ENCODE results near the gene VWDE.
A peak's percentile ranks its signal among the peaks of the same experiment; 100 is the strongest.

VWDE gene

DNA sequence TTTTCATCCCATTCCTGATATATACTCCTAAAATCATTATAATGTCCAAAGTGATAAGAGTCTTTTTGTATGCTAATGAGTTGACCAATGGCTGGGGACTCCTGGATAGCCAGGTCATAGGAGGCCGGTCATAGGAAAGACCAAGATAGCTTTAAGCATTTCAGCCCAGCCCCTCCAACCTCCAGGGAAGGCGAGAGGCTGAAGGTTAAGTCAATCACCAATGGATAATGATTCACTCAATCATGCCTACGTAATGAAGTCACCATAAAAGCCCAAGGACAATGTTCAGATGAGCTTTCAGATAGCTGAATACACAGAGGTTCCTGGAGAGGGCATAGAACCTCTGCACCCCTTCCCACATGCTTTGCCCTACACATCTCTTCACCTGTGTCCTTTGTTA lies 75.7 kb downstream of the VWDE start:
- Histone ChIP-seq H3K27me3 (ENCODE audit: control insufficient read depth, insufficient read depth, low read length) (no peaks in the 10 kb centered on the region), H3K9me3 (ENCODE audit: control insufficient read depth, insufficient read depth, low read depth, low read length) (no peaks in the 10 kb centered on the region), H3K27ac (ENCODE audit: low read depth, low read length) (peak overlapping the region; percentile 87; the same call in 1 of the 2 replicates), H3K4me1 (ENCODE audit: control insufficient read depth, insufficient read depth, low read length) (peaks cover 43% of the 10 kb centered on the region), H3K9ac (ENCODE audit: low read length) (peak overlapping the region; percentile 54), H3K36me3 (ENCODE audit: control insufficient read depth, insufficient read depth, low read length) (peaks cover 5% of the 10 kb centered on the region; the same call in 1 of the 2 replicates), H3K4me3 (ENCODE audit: low read depth, low read length) (no peak overlapping the region)

GRCh38 chr7:12325646-12326045 lies 78.0 kb downstream of the VWDE start:
- H3K36me3 ChIP-seq (ENCODE audit: control insufficient read depth, insufficient read depth, low read length) = peaks cover 5% of the 10 kb centered on the region; the same call in 1 of the 2 replicates
- H3K27me3 ChIP-seq (ENCODE audit: control insufficient read depth, insufficient read depth, low read length) = no peaks in the 10 kb centered on the region
- no peak overlapping the region for H3K27ac ChIP-seq (ENCODE audit: low read depth, low read length)
- no peak overlapping the region for H3K4me3 ChIP-seq (ENCODE audit: low read depth, low read length)
- H3K9ac ChIP-seq (ENCODE audit: low read length) = no peak overlapping the region
- peaks cover 27% of the 10 kb centered on the region for H3K4me1 ChIP-seq (ENCODE audit: control insufficient read depth, insufficient read depth, low read length)
- H3K9me3 ChIP-seq (ENCODE audit: control insufficient read depth, insufficient read depth, low read depth, low read length) = no peaks in the 10 kb centered on the region

DNA sequence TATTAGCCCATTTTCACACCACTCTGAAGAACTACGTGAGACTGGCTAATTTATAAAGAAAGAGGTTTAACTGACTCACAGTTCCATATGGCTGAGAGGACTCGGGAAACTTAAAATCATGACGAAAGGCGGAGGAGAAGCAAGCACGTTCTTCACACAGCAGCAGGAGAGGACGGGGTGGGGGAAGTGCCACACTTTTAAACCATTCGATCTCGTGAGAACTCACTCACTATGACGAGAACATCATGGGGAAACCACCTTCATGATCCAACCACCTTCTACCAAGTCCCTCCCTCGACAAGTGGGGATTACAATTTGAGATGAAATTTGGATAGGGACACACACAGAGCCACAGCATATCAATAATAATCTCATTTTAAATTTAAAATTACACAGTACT lies 80.2 kb downstream of the VWDE start:
- Histone ChIP-seq H3K27me3 (ENCODE audit: control insufficient read depth, insufficient read depth, low read length) (no peaks in the 10 kb centered on the region), H3K9ac (ENCODE audit: low read length) (no peak overlapping the region), H3K4me3 (ENCODE audit: low read depth, low read length) (no peak overlapping the region), H3K9me3 (ENCODE audit: control insufficient read depth, insufficient read depth, low read depth, low read length) (no peaks in the 10 kb centered on the region), H3K4me1 (ENCODE audit: control insufficient read depth, insufficient read depth, low read length) (peaks cover 10% of the 10 kb centered on the region), H3K36me3 (ENCODE audit: control insufficient read depth, insufficient read depth, low read length) (no peaks in the 10 kb centered on the region), H3K27ac (ENCODE audit: low read depth, low read length) (no peak overlapping the region)

DNA sequence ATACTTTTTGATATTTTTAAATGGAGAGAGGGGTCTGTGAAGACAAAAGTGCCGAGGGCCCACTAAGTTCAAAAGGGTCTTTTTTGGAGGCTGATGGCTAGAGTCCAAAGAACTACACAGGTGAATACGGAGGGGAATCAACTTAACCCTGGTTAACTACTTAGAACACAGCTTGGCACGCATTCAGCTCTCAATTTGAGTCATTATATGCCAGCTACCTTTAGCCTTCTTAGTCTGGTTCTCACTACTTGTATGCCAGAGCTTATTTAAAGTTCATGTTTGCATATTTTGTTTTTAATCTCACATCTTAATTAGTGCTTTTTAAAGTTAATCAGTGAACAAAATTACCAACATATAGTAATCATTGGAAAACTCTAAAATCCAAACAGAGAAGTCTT lies 80.8 kb downstream of the VWDE start:
- H3K27ac ChIP-seq (ENCODE audit: low read depth, low read length) = no peak overlapping the region
- H3K9ac ChIP-seq (ENCODE audit: low read length) = no peak overlapping the region
- H3K36me3 ChIP-seq (ENCODE audit: control insufficient read depth, insufficient read depth, low read length) = no peaks in the 10 kb centered on the region
- peaks cover 5% of the 10 kb centered on the region for H3K4me1 ChIP-seq (ENCODE audit: control insufficient read depth, insufficient read depth, low read length)
- no peak overlapping the region for H3K4me3 ChIP-seq (ENCODE audit: low read depth, low read length)
- no peaks in the 10 kb centered on the region for H3K27me3 ChIP-seq (ENCODE audit: control insufficient read depth, insufficient read depth, low read length)
- H3K9me3 ChIP-seq (ENCODE audit: control insufficient read depth, insufficient read depth, low read depth, low read length) = no peaks in the 10 kb centered on the region

- Histone ChIP-seq H3K27ac (ENCODE audit: low read depth, low read length) (no peak overlapping the region), H3K4me1 (ENCODE audit: control insufficient read depth, insufficient read depth, low read length) (peaks cover 4% of the 10 kb centered on the region; the same call in 1 of the 2 replicates), H3K4me3 (ENCODE audit: low read depth, low read length) (no peak overlapping the region), H3K9ac (ENCODE audit: low read length) (no peak overlapping the region), H3K27me3 (ENCODE audit: control insufficient read depth, insufficient read depth, low read length) (no peaks in the 10 kb centered on the region), H3K9me3 (ENCODE audit: control insufficient read depth, insufficient read depth, low read depth, low read length) (no peaks in the 10 kb centered on the region), H3K36me3 (ENCODE audit: control insufficient read depth, insufficient read depth, low read length) (no peaks in the 10 kb centered on the region)
Observed at GRCh38 chr7:12322284-12322902, 81.3 kb downstream of the VWDE start.

DNA sequence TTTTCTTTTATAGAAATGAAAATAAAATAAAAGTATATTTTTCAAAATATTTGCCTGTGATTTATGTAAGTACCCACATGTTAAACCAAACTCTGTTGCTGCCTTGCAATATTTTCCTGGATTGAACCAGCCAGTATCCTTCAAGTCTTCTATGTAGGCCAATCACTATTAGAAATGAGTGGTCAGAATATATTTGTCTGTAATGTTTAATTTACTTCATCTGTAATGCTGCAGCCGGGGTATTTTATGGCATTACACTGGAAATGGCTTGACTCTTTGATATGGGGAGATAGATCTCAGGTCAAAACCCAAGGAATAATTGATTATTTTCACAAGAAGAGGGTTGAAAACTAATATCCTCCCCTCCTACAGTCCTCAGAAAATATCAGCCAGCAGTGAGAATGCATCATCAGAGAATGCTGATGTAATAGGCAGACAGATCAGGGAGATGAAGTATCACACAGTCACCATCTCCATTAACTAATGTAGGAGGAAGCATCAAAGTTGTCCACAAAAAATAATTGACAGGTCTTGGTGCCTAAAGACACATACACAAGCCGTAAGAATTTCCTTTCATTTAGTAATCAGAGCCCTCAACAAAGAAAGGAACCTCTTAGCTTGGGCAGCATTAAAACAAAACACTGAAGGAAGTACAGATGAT lies 82.5 kb downstream of the VWDE start:
- Histone ChIP-seq H3K27me3 (ENCODE audit: control insufficient read depth, insufficient read depth, low read length) (no peaks in the 10 kb centered on the region), H3K4me3 (ENCODE audit: low read depth, low read length) (no peak overlapping the region), H3K9ac (ENCODE audit: low read length) (no peak overlapping the region), H3K9me3 (ENCODE audit: control insufficient read depth, insufficient read depth, low read depth, low read length) (no peaks in the 10 kb centered on the region), H3K27ac (ENCODE audit: low read depth, low read length) (no peak overlapping the region), H3K36me3 (ENCODE audit: control insufficient read depth, insufficient read depth, low read length) (no peaks in the 10 kb centered on the region), H3K4me1 (ENCODE audit: control insufficient read depth, insufficient read depth, low read length) (peaks cover 4% of the 10 kb centered on the region; the same call in 1 of the 2 replicates)

DNA sequence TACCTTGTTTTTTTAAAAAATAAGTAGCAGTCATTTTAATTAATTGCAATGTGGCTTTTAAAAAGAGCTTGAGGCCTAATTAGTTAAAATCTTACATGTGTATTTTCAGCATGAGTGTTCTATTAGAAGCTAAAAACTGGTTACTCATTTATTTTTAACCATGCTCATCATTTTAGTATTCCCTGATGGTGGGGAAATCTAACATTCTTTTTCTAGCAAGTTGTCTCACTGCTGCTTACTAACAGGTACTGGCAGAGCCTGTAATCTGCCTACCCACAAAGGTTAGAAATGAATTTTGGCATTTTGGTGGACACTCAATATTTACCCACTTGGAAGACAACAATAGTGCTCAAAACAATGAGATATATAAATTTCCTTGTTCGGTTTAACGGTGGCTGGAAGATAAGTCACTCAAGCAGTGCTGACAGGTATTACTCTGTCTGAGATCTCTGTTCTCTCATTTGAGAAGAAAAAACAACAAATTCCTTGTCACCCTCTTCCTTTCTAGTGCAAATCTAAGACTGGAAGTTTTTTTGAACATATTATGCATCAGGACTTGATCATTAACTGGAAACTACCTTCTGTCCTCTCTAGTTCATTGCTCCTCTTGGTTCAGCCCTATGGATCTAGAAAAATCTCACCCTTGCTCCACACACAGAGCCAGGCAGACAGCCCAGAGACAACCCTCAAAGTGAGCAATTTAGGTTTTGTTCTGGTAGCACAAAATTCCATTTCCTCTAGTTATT lies 83.3 kb downstream of the VWDE start:
- Histone ChIP-seq H3K4me1 (ENCODE audit: control insufficient read depth, insufficient read depth, low read length) (peaks cover 4% of the 10 kb centered on the region; the same call in 1 of the 2 replicates), H3K9me3 (ENCODE audit: control insufficient read depth, insufficient read depth, low read depth, low read length) (no peaks in the 10 kb centered on the region), H3K4me3 (ENCODE audit: low read depth, low read length) (no peak overlapping the region), H3K9ac (ENCODE audit: low read length) (no peak overlapping the region), H3K36me3 (ENCODE audit: control insufficient read depth, insufficient read depth, low read length) (no peaks in the 10 kb centered on the region), H3K27ac (ENCODE audit: low read depth, low read length) (no peak overlapping the region), H3K27me3 (ENCODE audit: control insufficient read depth, insufficient read depth, low read length) (no peaks in the 10 kb centered on the region)

GRCh38 chr7:12317675-12318074 lies 86.0 kb downstream of the VWDE start:
- Histone ChIP-seq H3K9me3 (ENCODE audit: control insufficient read depth, insufficient read depth, low read depth, low read length) (no peaks in the 10 kb centered on the region), H3K36me3 (ENCODE audit: control insufficient read depth, insufficient read depth, low read length) (no peaks in the 10 kb centered on the region), H3K27me3 (ENCODE audit: control insufficient read depth, insufficient read depth, low read length) (no peaks in the 10 kb centered on the region), H3K4me3 (ENCODE audit: low read depth, low read length) (no peak overlapping the region), H3K9ac (ENCODE audit: low read length) (no peak overlapping the region), H3K27ac (ENCODE audit: low read depth, low read length) (no peak overlapping the region), H3K4me1 (ENCODE audit: control insufficient read depth, insufficient read depth, low read length) (no peaks in the 10 kb centered on the region)

DNA sequence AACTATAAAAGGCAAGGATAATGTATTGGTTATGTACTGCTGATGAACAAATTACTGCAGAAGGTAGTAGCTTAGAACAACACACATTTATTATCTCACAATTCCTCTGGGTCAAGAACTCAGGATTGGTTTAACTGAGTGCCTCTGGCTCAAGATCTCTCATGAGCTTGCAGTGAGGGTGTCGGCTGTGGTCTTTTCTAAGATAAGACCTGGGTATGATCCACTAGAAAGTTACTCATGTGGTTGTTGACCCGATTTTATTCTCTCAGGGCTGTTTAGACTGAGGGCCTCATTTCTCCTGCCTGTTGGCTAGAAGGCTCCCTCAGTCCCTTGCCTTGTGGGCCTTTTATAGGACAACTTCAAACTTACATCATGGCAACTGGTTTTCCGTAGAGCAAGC lies 86.7 kb downstream of the VWDE start:
- H3K4me3 ChIP-seq (ENCODE audit: low read depth, low read length) = no peak overlapping the region
- no peaks in the 10 kb centered on the region for H3K4me1 ChIP-seq (ENCODE audit: control insufficient read depth, insufficient read depth, low read length)
- no peaks in the 10 kb centered on the region for H3K36me3 ChIP-seq (ENCODE audit: control insufficient read depth, insufficient read depth, low read length)
- no peak overlapping the region for H3K9ac ChIP-seq (ENCODE audit: low read length)
- H3K27ac ChIP-seq (ENCODE audit: low read depth, low read length) = no peak overlapping the region
- H3K9me3 ChIP-seq (ENCODE audit: control insufficient read depth, insufficient read depth, low read depth, low read length) = no peaks in the 10 kb centered on the region
- H3K27me3 ChIP-seq (ENCODE audit: control insufficient read depth, insufficient read depth, low read length) = no peaks in the 10 kb centered on the region

DNA sequence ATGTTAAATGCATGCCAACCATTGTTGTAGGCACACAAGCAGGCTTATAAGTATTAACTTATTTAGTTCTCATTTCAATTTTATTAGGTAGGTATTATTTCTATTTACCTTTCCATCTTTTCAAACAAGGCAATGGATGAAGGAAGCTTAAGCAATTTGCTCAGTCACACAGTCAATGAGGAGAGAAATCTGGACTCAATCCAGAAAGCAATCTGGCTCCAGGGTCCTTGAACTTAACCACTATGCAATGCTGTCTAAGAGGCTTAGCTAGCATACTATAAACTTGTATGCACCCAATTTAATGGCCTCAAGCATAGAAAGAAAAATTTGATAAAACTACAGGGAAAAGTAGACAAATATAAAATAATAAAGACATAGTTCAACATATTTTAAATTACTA lies 88.6 kb downstream of the VWDE start:
- Histone ChIP-seq H3K9ac (ENCODE audit: low read length) (no peak overlapping the region), H3K27ac (ENCODE audit: low read depth, low read length) (no peak overlapping the region), H3K36me3 (ENCODE audit: control insufficient read depth, insufficient read depth, low read length) (no peaks in the 10 kb centered on the region), H3K27me3 (ENCODE audit: control insufficient read depth, insufficient read depth, low read length) (no peaks in the 10 kb centered on the region), H3K4me1 (ENCODE audit: control insufficient read depth, insufficient read depth, low read length) (no peaks in the 10 kb centered on the region), H3K9me3 (ENCODE audit: control insufficient read depth, insufficient read depth, low read depth, low read length) (no peaks in the 10 kb centered on the region), H3K4me3 (ENCODE audit: low read depth, low read length) (no peak overlapping the region)

DNA sequence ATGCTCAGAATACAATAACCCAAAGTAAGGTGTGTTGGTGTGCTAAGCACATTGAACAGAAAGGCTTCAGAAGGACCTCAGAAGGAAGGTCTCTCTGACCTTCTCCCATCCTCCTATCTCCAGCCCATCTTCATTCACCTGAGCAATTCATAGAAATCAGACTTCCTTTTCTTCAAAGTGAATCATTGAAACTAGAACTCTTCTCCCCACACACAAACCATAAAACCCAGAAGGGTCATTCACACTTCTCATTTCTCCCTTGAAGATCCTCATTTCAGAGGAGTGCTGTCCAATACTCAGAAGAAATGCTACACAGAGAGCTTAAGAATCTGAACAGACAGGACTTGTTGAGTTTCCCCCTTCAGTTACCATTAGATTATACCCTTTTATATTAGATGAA lies 89.5 kb downstream of the VWDE start:
- no peaks in the 10 kb centered on the region for H3K4me1 ChIP-seq (ENCODE audit: control insufficient read depth, insufficient read depth, low read length)
- no peaks in the 10 kb centered on the region for H3K9me3 ChIP-seq (ENCODE audit: control insufficient read depth, insufficient read depth, low read depth, low read length)
- H3K27me3 ChIP-seq (ENCODE audit: control insufficient read depth, insufficient read depth, low read length) = no peaks in the 10 kb centered on the region
- H3K4me3 ChIP-seq (ENCODE audit: low read depth, low read length) = no peak overlapping the region
- H3K27ac ChIP-seq (ENCODE audit: low read depth, low read length) = no peak overlapping the region
- no peak overlapping the region for H3K9ac ChIP-seq (ENCODE audit: low read length)
- no peaks in the 10 kb centered on the region for H3K36me3 ChIP-seq (ENCODE audit: control insufficient read depth, insufficient read depth, low read length)

Data from HUES6 (cell line).